Activated T-cell treated with anti-CD3 and anti-CD28 coated beads, Interleukin-2, amount 50 U/mL, for 48 hours (primary cell): ENCODE measurements around the gene MED4.

Source experiments
- DNase-seq, 2 experiments: peaks; one replicate each; pipeline ENCODE4 v3.0.0-alpha.2; 2020

The MED4 gene

DNA sequence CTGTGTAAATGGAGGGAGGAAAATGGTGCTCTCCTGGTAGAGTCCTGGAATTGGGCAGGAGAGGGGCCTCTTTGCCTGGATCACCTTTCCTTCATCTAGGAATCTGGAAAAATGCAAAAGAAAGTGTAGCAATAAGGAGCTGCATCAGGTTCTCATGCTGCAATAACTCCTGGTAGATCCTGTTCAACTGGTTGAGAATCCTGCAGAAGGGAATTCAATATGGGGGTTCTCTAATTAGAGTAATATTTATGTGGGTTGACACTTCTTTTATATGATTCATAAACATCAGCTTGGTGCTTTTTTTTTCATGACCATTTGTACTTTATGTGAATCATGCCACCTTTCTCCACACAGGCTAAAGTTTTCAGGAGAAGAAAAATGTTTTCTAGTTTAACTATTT lies 66.8 kb downstream of the MED4 start:
- no peak for DNase-seq
